ENCODE results near the gene FAM78A.
"Not testable (repeated sequence)": the region's sequence is repeated elsewhere in the genome, so short reads cannot be mapped to it uniquely, and the experiment has no call there.

Gene FAM78A

GRCh38 chr9:131211920-131212319 lies 64.4 kb downstream of the FAM78A start:
- DNase-seq (ENCODE audit: low read depth, low spot score): not testable (repeated sequence)

Measured in iPS DF 19.7 (cell line).